ENCODE measurements around the gene C10orf88.
A peak's percentile ranks its signal among the peaks of the same experiment; 100 is the strongest.

The C10orf88 gene, protein sequence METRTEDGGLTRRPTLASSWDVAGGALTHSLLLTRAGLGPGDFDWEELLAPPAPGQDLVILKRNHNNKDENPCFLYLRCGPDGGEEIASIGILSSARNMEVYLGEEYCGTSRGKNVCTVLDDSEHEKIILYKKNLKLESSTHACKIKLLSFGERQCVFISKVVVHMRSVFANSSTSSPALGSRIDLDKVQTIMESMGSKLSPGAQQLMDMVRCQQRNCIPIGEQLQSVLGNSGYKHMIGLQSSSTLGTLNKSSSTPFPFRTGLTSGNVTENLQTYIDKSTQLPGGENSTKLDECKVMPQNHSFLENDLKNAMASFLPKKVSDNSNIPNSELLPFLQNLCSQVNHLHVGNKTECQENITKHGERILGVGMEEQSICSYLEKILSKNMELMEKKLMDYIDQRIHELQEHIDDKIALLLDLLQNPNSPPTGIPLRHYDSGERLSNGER

DNA sequence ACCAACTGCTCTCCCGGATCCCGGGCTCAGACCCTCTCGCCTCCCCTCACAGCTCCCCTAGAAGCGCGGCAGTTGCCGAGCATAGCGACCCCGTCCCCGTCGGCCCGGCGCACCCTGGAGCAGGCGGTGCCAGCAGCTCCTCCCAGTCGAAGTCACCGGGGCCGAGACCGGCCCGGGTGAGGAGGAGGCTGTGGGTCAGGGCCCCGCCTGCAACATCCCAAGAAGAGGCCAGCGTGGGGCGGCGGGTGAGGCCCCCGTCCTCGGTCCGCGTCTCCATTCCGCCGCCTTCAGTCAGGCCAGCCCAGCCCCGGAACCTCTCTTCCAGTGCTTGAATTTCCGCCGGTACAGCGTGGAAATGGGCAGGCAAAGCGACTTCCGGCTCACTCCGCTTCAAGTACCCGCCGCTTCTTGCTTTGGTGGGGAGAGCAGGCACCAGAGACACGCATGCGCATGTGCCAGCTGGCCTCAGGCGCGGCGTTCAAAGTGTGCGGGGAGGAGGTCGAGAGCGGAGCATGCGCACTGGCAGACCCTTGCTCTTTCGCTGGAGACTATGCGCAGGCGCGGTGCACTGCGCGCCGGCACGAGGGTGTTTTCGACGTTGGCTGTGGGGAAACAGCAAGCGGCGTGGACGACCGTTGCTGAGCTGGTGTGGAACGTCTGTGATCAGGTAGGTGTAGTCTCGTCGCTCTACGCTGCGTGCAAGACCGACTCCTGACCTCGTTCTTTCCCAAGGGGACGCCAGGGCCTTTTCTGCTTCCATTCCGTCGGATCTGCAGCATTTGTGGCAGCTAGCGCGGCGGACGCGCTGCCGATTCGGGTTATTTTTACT lies at the start of gene C10orf88:
Gene C10orf88 (minus strand): TSS at position 326 of the 829 bp plus-strand sequence. CDS start 49 bp downstream, at position 277.
- peak; percentile 97 for DNase-seq (ENCODE audit: low read depth in 2 of 2)

DNA sequence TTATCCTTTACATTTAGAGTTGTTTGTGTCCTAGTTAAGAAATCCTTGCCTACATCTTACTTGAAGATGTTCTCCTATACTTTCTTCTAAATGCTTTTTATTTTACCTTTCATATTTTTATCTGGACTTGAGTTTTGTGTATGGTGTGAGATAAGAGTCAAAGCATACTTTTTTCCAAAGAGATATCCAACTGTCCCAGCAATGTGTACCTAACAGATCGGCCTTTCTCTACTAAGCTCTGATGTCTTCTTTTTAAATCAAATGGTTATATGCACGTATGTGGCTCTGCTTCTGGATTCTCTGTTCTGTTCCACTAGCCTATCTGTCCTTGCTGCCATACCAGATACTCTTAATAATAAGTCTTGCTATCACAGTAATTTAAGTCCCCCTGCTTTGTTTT lies 47.3 kb upstream of the C10orf88 start:
- no peak for DNase-seq (ENCODE audit: low read depth in 2 of 2)

DNA sequence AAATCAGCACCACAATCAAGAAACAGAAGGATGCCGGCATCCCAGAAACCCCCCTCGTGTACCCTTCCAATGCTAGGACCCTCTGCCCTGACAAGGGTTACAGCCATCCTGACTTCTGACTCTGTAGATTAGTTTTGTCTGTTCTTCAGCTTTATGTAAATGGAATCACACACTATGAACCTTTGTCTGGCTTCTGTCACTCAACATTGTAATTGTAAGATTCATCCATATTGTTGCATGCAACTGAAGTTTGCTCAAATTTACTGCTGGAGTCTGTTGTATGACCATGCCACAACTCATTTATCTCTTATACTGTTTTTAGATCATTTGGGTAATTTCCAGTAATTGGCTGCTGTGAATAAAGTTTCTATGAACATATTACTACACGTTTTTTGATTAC lies 46.1 kb upstream of the C10orf88 start:
- no peak for DNase-seq (ENCODE audit: low read depth in 2 of 2)

DNA sequence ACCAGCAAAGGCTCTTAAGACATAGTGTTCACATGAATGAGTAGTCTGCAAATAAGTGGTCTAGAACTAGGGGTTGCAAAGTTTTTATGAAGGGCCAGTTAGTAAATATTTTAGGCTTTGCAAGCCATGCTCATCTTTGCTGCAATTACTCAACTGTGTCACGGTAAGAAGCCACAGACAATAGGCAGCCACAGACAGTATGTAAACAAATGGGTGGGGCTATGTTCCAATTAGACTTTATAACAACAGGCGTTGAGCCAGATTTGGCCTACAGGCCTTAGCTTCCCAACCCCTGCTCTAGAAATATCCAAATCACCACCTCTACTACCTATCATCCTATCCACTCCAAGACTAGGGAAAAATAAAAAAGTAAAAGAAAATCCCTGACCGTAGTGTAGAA lies 45.3 kb upstream of the C10orf88 start:
- no peak for DNase-seq (ENCODE audit: low read depth in 2 of 2)

DNA sequence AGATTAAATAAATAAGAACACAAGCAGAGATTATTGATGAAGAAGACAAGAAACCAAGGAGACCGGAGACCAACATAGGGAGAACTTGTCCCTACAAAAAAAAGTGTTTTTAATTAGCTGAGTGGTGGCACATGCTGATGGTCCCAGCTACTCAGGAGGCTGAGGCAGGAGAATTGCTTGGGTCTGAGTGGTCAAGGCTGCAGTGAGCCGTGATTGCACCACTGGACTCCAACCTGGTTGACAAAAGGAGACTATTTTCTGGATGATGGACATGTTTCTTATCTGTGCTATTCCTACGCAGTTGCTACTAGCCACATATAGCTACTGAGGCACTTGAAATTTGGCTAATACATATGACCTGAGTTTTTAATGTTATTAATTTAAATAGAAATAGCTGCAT lies 44.9 kb upstream of the C10orf88 start:
- DNase-seq (ENCODE audit: low read depth in 2 of 2) = no peak

DNA sequence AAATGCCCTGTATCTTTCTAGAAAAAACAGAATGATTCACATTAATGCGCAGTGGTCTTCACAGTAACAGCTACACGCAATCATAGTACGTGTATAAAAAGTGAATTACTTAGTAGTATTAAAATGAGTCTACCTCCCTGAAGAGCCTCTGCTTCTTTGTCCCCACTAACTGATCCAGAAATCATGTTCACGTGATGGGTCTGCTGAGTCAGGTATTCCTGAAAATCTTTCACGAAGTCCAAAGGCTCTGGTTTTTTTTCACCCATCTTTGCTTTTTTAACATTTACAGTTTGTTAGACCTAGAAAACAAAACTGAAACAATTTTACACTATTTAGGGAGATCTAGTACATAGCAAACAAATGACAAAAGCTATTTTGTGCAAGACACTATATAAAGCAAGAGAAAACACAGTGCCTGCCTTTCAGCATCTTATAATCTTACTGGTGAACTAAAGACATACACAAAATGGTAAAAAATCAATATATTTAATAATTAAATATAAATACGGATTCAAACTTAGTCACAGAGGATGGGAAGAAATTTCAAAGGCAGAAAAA lies 44.4 kb upstream of the C10orf88 start:
- no peak for DNase-seq (ENCODE audit: low read depth in 2 of 2)

DNA sequence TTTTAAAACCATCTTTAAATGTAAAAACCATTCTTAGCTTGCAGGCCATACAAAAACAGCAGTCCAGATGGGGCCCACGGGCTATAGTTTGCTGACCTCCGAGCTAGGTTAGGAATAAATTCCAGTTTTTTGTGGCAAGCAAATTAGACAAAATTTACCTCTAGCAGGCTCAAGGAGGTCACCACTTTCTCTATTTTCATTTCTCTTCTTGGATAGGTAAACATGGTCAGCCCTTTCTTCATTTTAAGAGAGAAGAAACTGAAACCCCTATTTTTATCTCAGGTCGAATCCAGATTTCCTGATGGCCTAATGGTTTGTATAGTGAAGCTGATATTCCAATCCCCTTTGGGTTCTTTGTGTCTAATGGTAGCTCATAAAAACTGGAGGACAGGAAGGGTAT lies 43.8 kb upstream of the C10orf88 start:
- no peak for DNase-seq (ENCODE audit: low read depth in 2 of 2)

DNA sequence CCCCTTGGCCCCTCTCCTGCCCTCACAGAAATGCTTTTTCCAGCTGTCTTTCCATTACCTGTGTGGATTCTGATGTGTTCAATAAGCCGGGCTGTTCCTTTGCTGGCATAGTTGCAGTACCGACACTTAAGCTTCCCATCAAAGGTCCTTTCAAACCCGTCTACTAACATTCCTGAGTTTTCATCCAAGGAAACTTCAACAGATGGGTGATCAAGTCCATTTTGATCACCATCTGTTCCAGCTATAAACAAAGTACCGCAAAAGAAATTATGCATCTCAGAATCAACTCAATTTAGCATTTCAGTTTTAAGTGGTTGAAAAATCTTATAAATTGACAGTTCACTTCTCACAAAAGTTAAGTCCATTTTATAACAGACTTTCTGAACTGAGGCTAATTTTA lies 41.9 kb upstream of the C10orf88 start:
- no peak for DNase-seq (ENCODE audit: low read depth in 2 of 2)

DNA sequence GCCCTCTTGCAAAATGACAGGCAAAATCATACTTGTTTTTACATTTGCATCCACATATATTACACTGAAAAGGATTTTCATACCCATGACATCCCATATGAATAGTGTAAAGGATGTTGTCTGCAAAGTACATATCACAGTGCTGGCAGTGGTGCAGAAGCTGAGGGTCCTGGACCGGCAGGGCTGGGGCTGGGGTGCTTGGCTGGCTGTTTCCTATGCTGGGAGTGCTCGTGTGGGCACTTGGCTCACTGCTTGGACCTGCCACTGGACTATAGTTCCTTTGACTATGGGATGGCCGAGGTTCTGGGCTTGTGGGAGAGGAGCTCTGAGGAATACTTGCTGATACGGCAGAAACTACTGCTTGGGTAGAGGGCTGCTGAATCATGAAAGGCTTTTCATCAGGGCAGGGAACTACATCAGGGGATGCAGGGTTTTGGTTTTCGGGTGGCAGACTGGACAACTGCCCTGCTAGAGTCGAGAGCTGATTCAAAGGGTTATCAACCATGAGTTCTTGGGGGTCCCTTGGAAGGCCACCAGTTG lies 39.8 kb upstream of the C10orf88 start:
- DNase-seq (ENCODE audit: low read depth in 2 of 2) = no peak

DNA sequence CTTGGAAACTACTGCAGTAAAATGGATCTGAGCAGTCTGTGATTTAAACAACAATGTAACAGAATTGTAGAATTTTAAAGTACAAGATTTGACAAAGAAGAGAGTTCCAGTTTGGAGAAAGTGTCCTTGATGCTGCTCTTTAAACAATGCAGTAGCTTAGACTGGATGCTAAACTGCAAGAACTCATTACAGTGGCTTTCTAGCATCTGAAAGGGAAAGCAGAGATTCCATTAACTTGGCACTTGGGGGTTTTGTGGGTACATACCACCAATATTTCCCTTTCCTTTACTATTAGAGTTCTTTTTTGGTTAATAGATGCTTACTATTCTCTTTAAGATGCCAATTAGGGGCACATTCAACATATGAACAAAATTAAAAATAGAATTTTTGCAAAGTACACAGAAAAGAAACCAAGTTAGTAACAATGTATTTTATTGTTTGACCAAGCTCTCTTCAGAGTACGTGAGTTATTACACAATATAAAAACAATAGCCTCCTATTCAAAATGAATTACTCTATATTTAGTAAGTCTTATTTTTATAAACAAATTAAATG lies 38.1 kb upstream of the C10orf88 start:
- no peak for DNase-seq (ENCODE audit: low read depth in 2 of 2)

DNA sequence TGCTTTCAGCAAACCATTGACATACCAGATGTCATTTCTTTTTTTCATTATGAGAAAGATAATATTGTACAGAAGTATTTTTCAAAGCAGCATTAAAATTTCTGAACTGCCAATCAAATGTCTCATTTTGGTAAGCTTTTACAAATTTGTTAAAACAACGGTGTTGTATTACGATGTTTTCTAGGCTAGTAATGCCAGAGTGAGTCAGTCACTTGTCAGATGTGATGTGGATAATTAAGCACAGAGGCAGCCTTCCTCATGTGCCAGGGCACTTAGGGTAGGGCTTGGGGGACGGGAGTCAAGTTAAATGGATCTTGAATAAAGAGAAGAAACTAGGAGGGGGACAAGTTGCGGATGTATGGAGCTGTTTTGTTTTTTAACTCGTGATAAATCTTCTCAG lies 36.3 kb upstream of the C10orf88 start:
- no peak for DNase-seq (ENCODE audit: low read depth in 2 of 2)

DNA sequence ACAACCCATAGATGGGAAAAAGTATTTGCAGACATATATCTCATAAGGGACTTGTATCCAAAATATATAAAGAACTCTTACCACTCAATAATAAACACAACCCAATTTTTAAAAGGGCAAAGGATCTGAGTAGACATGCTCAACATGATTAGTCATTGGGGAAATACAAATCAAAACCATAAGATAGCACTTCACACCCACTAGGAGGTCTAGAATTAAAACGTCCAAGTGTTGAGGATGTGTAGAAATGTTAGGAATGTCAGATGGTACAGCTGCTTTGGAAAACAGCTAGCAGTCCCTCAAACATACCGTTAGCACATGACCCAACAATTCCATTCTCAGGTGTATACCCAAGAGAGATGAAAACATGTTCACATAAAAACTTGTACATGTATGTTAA lies 34.5 kb upstream of the C10orf88 start:
- DNase-seq (ENCODE audit: low read depth in 2 of 2) = no peak

DNA sequence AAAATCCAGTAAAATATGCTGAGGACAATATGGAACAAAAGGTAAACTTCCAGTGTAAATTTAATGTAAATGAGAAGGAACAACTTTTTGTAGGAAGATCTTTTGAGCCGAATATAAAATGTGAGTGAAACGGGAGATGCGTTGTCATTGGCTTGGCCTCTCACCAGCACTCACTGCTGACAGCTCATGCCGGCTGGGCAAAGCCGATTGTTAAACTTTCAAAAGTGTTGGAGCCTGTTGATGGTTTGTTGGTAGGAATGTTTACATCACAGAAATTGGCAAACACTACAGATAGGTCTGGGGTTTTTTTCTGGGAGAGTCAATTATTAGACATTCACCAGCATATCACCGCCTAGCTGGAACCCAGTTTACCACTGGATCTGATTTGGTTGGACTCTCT lies 32.3 kb upstream of the C10orf88 start:
- DNase-seq (ENCODE audit: low read depth in 2 of 2) = no peak

DNA sequence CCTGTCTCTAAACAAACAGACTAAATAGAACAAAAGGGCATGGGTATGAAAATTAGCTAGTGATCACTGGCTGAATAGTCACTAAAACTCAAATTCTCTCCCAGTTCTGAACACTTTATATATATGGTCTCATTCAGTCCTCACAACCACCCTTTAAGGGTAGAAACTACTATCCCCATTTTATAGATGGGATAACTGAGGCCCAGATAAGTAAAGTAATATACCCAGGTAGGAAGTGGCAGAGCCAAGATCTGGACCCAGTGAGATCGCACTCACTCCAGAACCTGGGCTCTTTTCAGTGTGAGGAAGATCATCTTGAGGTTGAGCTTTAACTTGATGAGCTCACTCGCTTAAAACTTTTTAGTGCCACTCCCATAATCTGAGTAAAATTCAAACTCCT lies 30.7 kb upstream of the C10orf88 start:
- no peak for DNase-seq (ENCODE audit: low read depth in 2 of 2)

DNA sequence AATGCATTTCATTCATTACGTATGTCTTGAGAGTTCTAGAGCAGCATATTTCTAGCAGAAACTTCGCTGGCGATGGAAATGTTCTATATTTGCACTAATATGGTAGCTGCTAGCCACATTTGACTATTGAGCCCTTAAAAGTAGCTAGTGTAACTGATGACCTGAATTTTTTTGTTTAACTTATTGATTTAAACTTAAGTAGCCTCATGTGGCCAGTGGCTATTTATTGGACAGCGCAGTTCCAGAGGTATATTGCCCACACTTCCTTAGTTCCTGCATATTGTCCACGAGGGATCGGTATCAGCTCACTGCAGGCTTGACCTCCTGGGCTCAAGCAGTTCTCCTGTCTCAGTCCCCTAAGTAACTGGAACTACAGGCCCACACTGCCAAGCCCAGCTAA lies 29.9 kb upstream of the C10orf88 start:
- DNase-seq (ENCODE audit: low read depth in 2 of 2) = no peak

DNA sequence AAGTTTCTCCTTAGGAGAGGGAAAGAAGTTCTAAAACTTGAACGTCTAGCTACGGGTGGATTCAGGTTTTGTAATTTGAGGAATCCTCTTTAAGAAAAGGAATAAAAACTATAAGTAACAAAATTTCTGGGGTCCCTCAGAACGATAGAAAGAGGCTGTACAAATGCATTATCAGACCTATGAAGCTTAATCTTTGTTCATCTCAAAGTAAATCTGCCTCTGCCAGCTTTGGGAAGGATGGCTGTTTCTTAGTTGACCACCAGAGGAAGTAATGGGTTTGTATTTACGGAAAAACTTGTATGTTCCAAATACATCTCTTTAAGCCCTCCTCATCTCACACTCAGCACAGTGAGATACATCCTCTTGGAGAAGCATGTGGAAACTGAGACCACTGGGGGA lies 27.0 kb upstream of the C10orf88 start:
- DNase-seq (ENCODE audit: low read depth in 2 of 2) = no peak

DNA sequence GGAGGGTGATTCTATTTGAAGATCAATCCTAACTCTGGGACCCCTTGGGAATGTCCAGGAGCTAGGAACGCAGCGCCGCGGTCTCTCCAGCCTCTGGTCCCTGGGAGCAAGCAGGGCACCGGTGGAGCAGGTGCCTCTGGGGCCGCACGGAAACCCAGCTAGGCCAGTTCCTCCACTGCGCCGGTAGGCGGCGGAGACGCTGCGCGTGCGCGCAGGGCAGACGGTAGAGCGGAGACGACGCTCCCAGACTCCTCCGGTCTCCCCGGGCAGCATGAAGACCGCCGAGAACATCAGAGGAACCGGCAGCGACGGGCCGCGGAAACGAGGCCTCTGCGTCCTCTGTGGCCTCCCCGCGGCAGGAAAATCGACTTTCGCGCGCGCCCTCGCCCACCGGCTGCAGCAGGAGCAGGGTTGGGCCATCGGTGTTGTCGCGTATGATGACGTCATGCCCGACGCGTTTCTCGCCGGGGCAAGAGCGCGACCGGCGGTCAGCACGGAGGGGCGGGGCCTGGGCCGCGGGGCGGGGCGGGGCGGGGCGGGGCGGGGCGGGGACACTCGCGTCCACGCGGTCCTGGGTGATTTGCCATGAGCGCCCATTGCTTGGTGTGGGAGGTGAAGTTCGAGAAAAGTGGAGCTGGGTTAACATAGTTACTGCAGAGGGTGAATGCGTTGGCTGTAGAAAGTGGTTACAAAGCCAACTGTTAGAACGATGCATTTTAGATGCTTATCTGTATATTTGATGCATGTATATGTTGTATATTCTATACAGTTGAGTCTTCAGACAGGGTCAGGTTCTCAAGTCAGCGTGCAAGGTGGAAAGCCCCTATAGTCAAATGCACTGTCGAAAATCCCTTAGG lies 26.4 kb upstream of the C10orf88 start, which contains the start of gene PSTK:
Gene PSTK (plus strand): TSS at position 193 of the 857 bp plus-strand sequence. CDS start 79 bp downstream, at position 272.
- peak; percentile 76 for DNase-seq (ENCODE audit: low read depth in 2 of 2)

DNA sequence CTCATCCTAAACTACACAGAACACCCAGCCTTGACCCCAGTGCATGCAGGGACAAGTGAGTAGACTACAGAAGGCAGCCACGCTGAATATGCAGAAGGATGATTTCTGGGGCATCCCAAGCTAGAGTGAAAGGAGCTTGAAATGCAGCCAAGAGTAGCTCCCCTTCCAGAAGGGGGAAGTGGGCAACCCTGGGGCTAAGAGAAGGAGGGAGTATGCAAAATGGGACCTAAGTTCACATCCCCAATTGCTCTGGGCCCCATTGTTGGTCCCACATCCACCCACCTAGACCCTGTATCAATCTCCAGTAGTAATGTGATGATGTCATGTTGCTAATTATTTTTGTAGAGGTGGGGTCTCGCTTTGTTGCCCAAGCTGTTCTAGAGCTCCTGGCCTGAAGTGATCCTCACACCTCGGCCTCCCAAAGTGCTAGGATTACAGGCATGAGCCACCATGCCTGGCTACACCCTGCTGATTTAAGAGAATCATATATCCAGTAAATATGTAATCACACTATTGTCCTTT lies 20.6 kb upstream of the C10orf88 start:
- no peak for DNase-seq (ENCODE audit: low read depth in 2 of 2)

DNA sequence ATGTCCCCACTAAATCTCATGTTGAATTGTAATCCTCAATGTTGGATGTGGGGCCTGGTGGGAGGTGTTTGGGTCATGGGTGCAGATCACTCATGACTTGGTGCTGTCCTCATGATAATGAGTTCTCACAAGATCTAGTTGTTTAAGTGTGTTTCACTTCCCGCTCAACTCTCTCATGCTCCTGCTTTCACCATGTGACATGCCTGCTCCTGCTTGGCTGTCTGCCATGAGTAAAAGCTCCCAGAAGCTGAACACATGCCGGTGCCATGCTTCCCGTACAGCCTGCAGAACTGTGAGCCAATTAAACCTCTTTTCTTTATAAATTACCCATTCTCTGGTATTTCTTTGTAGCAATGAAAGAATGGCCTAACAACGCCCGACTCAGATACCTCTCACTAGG lies 20.0 kb upstream of the C10orf88 start:
- DNase-seq (ENCODE audit: low read depth in 2 of 2) = no peak

DNA sequence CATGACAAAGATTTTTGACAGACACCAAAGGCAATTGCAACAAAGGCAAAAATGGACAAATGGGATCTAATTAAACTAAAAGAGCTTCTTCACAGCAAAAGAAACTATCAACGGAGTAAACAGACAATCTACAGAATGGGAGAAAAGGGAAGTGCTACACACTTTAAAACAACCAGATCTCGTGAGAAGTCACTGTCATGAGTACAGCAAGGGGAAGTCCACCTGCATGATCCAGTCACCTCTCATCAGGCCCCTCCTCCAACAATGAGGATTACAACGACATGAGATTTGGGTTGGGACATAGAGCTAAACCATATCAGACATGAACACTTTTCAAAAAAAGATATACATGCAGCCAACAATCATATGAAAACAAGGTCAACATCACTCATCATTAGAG lies 14.7 kb upstream of the C10orf88 start:
- DNase-seq (ENCODE audit: low read depth in 2 of 2) = no peak

DNA sequence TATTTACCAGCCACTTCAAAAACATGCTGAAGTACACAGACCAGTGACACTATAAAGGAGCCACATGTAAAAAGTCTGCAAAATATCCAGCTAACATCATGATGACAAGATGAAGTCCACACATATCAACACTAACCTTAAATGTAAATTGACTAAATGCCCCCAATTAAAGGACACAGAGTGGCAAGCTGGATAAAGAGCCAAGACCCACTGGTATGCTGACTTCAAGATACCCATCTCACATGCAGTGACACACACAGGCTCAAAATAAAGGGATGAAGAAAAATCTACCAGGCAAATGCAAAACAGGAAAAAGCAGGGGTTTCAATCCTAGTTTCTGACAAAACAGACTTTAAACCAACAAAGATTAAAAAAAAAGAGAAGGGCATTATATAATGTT lies 12.9 kb upstream of the C10orf88 start:
- no peak for DNase-seq (ENCODE audit: low read depth in 2 of 2)

Measured in stimulated activated CD8-positive, alpha-beta memory T cell treated with anti-CD3 and anti-CD28 coated beads, Interleukin-15, amount 100 ng/mL, for 4 hours (primary cell).